Activated T-helper 1 cell treated with Interleukin-2 at 50 U/mL for 16 hours (primary cell): ENCODE measurements around the gene TMEM87B.

Experiments used
- DNase-seq: peaks from one replicate; pipeline ENCODE4 v3.0.0-alpha.2; 2020; ENCODE audit warnings: low read depth

The TMEM87B gene, protein sequence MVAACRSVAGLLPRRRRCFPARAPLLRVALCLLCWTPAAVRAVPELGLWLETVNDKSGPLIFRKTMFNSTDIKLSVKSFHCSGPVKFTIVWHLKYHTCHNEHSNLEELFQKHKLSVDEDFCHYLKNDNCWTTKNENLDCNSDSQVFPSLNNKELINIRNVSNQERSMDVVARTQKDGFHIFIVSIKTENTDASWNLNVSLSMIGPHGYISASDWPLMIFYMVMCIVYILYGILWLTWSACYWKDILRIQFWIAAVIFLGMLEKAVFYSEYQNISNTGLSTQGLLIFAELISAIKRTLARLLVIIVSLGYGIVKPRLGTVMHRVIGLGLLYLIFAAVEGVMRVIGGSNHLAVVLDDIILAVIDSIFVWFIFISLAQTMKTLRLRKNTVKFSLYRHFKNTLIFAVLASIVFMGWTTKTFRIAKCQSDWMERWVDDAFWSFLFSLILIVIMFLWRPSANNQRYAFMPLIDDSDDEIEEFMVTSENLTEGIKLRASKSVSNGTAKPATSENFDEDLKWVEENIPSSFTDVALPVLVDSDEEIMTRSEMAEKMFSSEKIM

DNA sequence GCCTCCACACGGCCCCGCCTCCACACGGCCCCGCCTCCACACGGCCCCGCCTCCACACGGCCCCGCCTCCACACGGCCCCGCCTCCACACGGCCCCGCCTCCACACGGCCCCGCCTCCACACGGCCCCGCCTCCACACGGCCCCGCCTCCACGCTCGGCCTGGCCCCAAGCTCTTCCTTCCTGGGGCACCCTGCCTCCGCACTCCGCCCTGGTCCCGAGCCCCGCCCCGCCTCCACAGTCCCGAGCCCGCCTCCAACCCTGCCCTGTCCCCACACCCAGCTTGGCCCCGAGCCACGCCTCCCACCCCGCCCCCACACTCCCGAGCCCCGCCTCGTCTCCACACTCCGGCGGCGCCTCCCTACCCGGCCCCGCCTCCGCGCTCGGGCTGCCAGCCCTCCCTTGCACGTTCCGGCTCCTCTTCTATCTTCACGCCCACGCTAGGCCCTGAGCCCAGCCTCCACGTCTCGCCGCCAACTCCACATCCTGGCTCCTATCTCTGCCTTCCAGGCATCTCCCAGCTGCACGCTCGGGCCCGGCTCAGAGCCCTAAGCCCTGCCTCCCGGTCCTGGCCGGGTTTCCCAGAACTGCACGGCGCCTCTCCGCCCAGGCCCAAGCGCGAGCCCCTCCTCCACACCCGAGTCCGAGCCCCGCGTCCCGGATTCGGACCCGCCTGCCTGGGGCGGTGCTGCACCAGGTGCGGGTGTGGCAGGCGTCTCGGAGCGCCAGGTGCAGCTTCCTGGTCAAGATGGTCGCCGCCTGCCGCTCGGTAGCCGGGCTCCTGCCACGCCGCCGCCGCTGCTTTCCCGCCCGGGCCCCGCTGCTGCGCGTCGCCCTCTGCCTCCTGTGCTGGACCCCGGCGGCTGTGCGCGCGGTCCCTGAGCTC, at the start of gene TMEM87B:
TSS of gene TMEM87B (plus strand) at position 423 of the 883 bp plus-strand sequence. CDS start at position 746, 323 bp downstream.
- DNase-seq: peak; percentile 97

DNA sequence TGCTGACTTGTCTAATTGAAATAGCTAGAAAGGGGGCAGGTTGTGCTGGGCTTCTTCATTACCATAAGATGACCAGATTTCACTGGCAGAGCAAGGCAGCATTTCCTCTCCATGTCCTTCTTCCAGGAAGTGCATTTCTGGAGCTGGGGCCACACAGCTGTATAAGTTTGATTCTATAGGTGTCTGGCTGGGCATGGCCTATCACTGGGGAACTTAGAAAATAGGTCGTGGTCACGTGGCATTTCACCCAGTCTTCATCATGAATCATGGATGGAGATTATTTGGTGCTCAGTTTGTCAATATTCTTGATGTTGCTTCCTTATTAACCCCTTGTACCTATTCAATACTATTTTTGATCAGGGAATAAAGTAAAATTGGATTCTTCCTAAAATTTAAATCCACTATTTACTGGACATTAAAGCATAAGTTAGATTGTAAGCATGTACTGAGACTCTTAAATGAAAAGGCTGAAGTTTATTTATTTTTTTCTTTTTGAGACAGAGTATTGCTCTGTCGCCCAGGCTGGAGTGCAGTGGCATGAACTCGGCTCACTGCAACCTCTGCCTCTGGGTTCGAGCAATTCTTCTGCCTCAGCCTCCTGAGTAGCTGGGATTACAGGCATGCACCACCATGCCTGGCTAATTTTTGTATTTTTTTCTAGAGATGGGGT, 49.5 kb upstream of the TMEM87B start:
- no peak for DNase-seq

DNA sequence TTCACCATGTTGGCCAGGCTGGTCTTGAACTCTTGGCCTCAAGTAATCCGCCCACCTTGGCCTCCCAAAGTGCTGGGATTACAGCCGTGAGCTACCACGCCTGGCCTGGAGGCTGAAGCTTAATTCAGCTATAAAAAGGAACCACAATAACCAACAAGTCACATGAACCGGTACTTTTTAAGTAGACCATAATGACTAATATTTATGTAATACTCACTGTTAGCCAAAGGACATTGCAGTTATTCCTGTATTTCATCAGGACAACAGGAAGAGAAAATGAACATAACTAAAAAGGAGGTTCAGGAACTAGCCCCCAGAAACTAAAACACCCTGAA, 49.0 kb upstream of the TMEM87B start:
- DNase-seq: no peak

DNA sequence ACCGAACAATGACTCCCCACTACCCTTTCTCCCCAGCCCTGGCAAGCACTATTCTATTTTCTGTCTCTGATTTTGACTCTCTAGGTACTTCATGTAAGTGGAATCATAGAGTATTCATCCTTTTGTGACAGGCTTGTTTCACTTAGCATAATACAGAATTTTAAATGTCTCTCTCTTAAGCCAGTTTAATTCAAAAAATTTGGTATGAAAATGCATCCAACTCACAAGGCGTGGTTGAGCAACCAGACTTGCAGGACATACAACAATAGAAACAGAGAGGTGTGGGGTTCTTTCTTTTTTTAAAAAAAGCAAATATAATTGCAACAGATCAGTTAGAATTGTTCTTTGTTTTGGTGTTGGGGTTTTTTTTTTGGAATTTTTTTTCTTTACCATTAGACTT, 47.6 kb upstream of the TMEM87B start:
- DNase-seq: no peak

DNA sequence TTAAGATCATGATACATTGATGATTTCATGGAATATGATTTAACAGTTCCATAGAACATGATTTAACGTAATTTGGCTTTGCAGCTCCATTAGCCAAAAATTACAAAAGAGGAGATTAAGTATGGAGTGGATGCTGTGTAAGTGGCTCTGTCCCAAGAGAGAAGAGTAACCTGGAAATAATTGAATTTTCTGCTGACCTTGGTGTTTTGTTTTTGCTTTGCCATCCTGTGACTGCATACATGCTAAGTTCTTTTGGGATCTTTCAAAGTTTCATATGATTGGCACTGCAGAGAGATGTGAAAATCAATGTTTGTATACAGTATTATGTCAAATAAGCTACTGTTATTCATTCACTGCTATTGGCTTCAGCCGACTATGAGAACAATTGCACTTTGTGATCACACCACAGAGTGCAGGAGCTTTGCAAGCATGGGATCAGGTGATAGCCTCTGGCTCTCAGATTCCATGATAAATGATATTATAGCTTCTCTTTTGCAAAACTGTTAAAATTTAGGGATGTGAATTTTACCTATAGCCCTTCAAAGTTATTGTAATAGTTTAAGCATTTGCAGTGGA, 46.1 kb upstream of the TMEM87B start:
- no peak for DNase-seq

DNA sequence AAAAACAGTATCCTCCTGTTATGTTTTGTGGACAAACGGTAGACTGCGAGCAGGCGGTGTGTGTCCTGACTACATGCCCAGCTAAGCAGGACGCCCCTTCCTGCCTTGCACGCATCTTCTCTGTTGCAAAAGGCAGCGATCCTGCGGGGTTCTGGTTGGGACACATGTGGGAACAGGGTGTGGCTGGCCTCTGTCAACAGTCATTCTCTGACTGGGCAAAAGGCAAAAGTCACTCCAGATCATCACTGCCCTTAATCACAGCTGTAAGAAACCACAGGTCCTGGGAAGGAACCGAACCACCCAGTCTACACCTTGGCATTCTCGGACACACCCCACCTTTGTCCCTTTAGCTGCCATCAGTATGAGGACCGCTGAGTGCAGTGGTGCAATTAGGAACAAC, 44.3 kb upstream of the TMEM87B start:
- no peak for DNase-seq

DNA sequence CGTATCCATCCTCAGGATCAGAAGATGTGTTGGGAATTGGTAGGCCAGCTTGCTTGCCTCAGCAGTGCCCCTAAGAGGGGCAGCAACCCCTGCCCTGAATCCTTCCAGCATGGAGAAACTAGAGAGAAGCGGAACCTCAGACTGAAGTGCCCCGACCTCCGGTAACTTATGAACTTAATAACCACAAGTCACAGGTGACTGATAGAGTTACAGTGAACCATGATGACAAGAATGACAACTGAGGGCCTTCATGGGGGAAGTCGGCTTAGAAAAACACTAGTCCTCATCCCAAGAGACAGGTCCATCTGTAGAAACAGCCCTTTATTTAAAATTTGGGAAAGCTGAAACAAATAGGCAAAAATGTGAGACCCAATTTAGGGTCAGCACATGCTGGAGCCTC, 42.5 kb upstream of the TMEM87B start:
- DNase-seq: no peak

DNA sequence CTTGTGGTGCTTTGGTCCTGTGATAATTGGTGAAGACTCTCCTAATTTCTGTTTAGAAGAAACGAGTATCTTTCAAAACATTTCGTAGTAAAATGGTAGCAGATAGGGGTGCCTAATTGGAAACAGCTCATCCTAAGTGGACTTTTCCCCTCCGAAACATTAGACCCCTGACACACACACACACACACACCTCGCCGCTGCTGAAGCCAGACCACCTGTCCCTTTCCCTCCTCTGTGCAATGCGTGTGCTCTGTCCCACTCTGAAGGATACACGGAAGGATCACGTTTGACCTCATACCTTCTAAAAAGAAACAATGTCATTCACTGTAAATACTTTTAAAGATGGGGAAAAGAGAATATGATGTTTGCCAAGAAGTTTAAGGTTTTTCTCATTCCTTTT, 36.2 kb upstream of the TMEM87B start:
- no peak for DNase-seq

DNA sequence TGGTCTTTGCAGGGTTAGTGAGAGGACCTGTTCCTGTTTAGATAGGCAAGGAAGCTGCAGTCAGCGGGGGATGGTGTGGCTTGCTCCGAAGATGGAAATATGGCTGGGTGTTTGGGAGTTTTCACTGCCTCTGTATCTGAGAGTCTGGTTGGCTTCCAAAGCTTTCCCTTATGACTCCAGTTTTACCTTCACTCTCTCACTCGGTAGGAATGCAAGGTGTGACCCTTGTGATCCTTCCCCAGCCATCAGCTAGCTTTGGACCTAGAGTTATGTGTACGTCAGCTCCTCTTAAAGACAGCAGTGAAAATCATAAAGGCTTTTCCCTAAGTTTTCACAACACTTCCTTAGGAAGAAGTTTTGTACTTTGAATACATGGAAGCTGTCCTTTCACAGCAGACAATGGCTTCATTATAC, 35.5 kb upstream of the TMEM87B start:
- no peak for DNase-seq

DNA sequence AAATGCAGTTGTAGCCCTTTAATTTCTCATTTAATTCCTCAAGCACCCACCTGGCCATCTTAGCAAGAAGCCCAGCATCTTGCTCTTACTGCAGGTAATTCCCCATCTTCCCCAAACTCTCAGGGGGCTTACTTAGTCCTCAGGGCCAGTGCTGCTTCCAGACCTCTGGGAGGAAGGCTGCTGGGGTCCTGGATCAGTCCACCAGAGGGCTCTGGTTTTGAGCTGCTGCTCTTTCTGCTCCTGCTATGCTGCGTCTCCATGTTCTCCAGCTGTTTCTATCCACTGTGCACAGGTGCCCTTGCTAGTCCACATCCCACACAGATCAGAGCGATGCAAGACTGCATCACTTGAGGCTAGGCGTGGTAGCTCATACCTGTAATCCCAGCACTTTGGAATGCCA, 34.5 kb upstream of the TMEM87B start:
- DNase-seq: no peak

DNA sequence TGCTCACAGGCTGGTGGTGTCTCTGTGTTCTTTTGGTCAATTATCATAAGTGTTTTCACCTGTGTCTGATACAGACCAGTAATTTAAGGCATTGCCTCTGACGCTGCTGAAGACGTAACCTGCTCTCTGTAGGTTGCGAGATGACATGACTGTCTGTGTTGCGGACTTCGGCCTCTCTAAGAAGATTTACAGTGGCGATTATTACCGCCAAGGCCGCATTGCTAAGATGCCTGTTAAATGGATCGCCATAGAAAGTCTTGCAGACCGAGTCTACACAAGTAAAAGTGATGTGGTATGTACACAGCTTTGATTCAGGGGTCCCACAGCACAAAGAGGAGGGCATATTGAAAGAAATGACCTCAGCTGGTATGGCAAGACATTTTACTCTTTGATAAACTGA, 33.8 kb upstream of the TMEM87B start:
- no peak for DNase-seq

DNA sequence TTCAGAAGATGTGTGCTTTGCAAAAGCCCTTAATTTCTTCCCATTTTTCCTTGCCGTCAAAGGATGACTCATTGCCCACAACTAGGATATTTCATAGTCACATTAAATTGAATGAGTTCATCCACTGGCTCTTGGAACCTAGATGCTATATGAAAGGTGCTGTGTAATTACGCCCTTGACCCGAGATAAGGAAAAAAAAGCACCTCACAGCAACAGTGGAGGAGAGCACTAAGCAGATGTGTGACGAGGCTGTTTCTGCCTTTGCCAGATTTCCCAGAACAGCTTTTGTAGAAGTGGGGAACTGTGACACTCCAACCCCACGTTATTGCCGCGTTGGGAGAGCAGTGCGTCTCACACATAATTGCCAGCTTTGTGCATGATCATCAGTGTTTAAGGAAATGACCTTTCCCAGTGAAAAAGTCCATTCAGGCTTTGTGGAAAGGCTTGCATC, 33.3 kb upstream of the TMEM87B start:
- no peak for DNase-seq

DNA sequence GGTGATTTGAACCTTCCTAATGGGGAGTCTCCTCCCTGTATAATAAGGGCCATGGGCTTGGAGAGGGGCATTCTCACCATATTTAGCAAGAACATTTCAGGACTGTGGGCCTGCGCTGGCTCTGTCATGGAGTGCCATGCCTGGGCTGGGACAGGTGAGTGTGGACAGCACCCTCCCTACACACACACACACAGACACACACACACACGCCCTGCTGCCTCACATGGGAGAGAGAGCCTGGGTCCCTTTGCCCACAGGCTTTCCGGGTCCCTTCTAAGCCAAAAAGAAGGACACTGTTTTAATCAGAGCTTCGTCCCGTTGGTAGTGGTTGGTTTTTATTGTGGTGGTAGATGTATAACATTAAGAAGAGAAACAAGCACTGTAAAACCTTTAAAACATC, 31.4 kb upstream of the TMEM87B start:
- no peak for DNase-seq

DNA sequence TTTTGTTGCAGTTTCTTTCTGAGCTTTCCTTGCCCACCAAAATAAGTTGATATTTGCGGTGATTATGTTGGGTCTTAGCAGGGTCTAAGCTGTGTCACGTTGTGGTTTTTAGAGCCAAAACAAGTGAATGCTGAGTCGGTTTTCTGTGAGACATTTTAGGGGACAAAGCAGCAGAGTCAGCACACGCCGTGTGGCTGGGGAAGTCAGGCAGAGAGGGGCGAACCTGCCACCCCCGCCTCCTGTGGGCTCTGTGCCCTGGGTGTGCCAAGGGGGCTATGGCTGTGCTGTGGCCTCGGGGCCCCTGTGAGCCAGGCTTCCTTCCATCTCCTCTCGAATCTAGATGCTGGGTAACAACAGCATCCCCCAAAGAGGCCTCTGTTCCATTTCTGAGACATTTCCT, 30.8 kb upstream of the TMEM87B start:
- no peak for DNase-seq

DNA sequence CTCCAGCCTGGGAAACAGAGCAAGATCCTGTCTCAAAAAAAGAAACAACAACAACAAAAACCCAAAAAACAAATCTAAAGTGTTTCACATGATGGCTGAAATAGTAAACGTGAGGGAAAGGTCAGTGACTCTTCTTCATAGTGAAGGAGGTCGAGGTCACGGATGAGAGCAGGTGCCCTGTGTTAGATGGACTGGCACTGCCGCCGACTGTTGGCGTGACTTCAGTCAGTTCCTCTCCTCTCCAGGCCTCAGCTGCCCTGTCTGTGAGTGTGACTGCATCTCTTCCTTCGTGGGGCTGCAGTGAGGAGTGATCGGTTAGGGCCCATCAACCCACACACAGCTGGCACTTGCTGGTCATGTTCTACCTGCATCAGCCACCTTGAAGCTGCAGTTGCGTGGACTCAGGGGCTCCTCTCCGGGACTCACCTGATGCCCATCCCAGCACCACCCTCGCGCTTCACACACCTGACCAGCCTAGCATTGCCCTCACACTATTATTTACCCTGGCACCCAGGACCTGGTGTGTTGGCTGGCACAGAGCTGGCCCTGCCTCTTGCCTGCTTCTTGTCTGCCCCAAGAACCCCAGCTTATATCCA, 30.1 kb upstream of the TMEM87B start:
- DNase-seq: no peak

DNA sequence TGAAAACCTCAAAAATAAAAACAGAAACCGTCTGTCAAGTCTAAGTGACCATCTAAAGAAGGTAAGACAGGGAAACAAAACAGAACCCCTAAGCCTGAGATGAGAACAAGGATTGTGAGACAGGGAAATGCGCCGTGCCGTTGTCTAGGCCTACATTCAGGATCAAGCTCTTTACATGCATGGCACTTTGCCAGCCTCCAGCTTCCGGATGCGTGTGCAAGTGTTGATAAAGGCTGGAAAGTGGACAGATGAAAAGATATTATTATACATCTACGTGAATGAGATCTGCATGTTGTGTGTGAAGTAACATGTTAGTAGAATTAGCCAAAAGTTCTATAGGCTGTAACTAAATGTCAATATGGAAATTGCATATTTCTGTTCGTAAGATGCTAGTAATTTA, 28.6 kb upstream of the TMEM87B start:
- no peak for DNase-seq

DNA sequence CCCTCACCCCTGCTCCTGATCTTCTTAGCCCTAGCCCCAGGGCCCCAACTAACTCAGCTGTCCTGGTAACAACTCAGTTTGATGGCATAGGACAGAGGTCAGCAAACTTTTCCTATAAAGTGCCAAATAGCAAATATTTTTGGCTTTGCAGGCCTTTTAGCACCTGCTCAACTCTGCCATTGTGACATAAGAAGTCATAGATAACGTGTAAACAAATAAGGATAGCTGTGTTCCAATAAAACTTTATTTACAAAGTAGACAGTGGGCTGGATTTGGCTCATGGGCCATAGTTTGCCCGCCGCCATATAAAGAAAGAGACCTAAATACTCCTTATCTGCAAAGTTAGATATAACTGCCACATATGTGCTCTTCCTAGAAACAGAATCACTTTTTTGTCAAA, 27.3 kb upstream of the TMEM87B start:
- no peak for DNase-seq

DNA sequence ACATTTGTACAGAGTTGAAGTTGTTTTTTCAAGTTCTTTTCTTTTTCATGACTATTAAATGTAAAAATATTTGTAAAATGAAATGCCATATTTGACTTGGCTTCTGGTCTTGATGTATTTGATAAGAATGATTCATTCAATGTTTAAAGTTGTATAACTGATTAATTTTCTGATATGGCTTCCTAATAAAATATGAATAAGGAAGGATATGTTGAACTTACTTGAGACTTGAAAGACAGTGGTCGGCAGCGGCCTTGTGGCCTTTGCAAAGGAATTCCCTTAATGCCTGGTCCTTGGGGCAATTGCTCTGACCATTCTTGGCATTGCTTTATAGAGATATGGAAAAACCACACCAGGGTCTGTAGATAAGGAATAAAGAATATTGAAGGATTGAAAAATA, 25.9 kb upstream of the TMEM87B start:
- no peak for DNase-seq

DNA sequence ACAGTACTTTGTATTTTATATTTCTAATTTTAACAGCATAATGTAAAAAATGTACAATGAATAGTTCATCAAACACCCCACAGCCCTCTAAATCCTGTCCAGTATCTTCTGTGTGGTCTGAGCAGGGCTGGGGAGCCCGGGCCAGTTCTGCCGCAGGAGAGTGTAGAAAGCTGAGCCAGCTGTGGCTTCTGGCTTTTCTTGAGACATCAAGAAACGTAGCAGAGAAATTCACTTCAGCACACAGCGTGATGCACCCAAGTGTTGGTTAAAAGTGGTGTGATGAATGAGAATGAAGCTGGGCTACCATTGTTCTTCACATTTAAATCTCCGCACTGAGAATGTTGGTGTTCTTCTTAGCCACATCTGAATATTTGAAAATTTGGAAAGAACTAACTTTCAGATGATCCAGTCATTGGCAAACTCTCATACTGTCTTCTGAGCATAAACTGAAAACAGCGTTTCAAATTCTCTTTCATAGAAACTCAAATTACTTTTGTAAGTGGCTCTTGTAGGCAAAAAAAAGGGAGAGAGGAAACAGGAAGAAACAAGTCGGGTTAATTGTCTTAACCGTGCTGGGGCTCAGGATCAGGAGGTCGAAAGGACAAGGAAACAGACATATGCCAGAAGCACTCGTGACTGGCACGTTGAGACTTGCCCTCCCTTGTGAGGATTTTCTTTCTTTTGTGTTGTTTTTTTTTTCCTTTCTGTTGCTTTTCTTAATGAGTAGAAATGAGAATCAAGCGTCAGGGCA, 23.4 kb upstream of the TMEM87B start:
- no peak for DNase-seq

DNA sequence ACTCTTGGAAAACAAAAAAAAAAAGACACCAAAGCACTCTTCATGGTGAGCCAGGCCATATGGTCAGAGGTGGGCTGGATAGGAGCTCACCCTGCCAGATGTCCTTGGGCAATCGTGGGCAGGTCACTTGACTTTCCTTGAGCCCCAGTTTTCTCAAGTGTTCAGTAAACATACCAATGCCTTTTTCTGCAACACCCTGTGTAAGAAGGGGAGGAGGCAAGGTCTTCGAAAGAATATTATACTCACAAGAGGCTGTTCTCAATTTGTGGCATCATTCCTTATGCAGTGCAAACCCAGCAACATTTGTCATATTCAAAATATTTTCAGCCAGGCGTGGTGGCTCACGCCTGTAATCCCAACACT, 22.9 kb upstream of the TMEM87B start:
- no peak for DNase-seq
